HUDEP-2 (cell line): ENCODE data around the gene DDHD1.
"Not testable (repeated sequence)": the region's sequence is repeated elsewhere in the genome, so short reads cannot be mapped to it uniquely, and the experiment has no call there.

Experiments
- DNase-seq, 76 experiments: peaks; one replicate each; lab custom pipeline; 2025; ENCODE audit not compliant: unreplicated experiment in 76 of 76; lab: John Stamatoyannopoulos, UW

DDHD1 gene

DNA sequence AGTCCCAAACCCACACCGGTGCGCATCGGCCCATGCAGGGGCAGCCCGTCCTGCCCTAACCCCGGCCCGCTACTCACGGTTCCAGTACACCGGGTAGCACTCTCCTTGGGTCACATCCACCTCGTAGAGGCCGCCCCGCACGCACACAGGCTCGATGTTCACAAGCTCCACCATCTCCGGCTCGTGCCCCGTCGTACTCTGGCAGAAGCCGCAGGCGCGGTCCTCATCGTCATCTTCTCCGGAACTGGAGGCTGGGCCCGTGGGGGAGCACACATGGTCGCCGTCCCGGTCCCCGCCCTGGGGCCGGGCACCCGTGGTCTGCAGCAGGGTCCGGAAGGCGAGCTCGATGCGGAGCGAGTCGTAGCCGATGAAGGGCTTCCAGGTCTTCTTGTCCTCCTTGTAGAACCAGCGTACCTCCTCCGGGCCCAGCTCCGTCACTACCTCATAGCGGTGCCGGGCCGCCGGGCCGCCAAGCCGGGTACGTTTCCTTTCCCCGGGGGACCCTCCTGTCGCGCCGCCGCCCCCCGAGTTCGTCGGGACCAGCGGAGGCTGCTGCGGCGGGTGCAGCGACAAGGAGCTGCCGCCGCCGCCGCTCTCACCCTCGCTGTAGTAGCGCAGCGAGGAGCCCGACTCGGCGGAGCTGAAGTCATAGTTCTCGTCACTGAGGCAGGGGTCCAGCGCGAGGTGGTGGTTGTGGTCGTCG is 788 bp downstream of the DDHD1 start:
- DNase-seq: peak in 35 of 76 experiments; percentile 6 to 70 (median 31)

DNA sequence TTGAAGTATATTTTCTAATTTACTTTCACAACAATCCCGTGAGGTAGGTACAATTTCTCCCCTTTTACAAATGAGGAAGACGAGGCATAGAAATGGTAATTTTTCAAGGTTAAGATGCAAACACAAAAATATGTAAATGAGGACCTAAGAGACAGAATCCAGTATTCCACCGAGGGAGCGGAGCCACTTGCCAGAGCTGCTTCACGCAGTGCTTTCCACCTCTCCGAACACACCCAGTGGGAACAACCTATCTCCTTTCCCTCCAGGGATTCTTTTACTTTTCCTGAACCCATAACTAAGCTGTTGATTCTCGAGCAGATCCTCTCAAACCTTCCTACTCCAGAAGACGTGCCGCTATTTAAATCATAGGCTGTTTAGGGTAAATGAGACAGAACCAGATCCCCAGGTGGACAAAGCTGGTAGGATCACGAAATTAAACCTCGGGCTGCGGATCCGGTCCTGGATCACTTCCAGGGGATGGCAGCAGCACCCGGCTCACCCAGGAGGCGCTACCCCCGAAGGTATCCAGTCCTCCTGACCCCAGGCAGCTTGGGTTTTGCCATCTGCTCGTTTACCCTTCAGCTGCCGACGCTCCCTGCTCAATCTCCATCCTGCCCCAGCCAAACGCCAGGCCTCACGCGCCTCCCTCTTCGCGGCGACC is 1.5 kb downstream of the DDHD1 start:
- peak in 57 of 76 experiments; percentile 3 to 61 (median 38) for DNase-seq

DNA sequence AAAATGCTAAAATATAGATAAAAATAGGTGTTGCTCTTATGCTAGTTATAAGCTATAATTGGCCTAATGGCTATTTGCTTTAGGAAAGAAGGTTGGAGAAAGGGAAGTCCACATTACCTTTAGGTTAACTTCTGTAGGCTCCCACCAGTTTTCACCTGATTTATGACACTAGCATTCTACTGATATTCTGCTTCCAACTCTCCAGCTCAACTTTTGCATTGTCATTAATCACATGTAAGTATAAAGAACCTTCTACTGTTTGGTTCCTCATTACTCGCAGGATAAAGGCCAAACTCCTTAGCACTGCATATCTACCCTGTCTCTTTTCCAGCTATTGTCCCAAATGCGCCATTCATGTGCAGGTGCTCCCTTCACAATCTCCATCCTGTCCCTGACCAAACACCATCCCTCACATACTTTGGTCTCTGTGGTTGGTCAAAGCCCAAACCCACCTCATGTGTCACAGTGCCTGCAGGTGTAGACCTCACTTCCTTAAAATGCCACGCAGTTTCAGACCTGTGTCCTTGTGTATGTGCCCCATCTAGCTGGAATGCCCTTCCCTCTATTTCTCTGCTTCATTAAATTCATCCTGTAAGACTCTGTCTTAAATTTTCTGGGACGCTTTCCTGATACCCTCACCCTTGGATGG is 3.3 kb downstream of the DDHD1 start:
- peak in 4 of 76 experiments; percentile 2 to 13 (median 8) for DNase-seq

DNA sequence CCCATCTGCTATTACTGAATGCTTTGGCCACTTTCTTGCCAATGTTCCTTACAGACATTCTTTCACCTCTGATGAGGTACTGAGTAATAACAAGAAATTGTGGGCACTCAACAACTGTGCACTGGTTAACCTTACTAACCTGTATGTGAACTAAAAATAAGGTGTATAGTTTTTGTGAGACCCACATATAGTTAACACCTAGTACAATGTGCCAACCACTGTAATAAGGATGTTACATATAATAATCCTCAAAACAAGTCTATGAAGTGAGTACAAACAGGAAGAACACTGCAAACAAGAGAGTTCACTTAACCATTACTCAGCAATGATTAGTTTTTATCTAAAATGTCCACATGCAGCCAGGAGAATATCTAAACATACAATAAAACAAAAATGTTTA is 4.5 kb downstream of the DDHD1 start:
- peak in 2 of 76 experiments; percentile 7 to 21 for DNase-seq

- DNase-seq: no peak
Measured at GRCh38 chr14:53147893-53148292, 5.2 kb downstream of the DDHD1 start.

DNA sequence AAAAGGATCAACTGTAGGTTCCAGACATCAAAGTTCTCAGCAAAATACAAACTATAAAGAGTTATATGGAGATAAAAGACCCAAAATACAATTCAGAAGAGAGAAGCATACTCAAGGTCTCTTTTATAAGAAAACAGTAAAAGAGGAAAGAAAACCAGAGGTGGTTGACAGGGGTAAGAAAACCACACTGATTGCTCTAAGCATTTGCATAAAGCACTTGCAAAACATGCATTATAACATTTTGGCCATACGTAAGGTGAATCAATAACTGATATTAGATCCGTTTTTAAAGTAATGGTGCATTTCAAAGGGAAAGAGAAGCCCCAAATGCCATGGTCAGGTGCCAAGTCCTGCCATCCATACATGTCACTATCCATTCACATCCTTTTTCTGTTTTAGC is 5.9 kb downstream of the DDHD1 start:
- no peak for DNase-seq

DNA sequence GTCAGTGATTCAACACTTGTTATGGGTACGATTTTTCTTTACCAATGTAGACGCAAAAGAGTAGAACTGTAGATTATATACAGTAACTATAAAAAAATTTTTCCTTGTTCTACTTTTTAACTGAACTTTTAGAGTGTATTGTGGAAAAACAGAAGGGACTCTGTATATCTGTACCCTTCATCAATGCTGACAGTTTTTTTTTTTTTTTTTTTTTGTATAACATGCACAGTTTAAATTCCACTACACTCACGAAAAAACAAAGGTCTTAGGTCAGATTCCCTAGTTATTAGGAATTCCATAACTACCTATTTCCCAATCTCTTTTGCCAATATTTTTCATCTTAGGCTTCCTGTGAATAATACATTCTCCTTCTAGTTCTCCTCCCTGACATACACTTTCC is 6.4 kb downstream of the DDHD1 start:
- DNase-seq: no peak

DNA sequence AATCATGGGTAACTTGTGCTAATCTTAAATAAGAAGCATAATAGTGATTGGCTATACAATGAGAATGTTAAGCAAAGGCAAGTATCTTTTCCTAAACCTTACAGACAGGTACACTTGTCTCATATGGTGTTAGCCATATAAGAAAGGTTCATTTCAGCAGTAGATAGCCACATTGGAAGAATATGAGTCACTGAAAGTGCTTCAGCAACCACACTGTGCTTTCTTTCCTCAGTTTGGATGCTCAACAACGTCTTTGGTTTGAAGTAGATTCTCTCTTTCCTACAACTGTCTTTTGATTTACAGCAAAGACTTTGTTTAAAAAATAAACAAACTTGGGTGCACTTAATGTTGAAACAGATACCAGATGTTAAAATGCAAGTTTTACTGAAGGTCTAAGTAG is 8.9 kb downstream of the DDHD1 start:
- no peak for DNase-seq

- no peak for DNase-seq
Measured at GRCh38 chr14:53140585-53140984, 12.5 kb downstream of the DDHD1 start.

- peak in 8 of 76 experiments; percentile 8 to 50 (median 23) for DNase-seq
Measured at GRCh38 chr14:53137568-53138203, 15.4 kb downstream of the DDHD1 start.

- DNase-seq: not testable (repeated sequence)
Measured at GRCh38 chr14:53130491-53130890, 22.6 kb downstream of the DDHD1 start.

- peak in 41 of 76 experiments; percentile 2 to 84 (median 34) for DNase-seq
Measured at GRCh38 chr14:53128303-53129028, 24.7 kb downstream of the DDHD1 start.

- DNase-seq: no peak
Measured at GRCh38 chr14:53127832-53128231, 25.3 kb downstream of the DDHD1 start.

DNA sequence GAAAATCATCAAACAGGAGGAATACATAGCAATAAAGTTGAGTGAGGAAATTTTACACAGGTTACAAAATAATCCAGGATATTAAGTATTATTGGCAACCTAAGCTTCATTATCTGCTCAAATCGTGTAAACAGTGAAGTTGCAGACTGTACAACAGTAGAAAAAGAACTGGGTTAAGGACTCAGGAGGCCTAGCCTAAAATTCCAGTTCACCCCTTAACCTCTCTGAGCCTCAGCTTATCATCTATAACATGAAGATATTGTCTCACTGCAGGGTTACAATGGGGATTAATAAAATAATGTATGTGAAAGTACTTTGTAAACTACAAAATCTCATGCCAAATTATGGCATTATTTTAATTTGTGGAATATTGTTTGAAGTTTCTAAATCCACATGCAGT is 26.0 kb downstream of the DDHD1 start:
- DNase-seq: no peak

- DNase-seq: no peak
Measured at GRCh38 chr14:53126731-53127130, 26.4 kb downstream of the DDHD1 start.

DNA sequence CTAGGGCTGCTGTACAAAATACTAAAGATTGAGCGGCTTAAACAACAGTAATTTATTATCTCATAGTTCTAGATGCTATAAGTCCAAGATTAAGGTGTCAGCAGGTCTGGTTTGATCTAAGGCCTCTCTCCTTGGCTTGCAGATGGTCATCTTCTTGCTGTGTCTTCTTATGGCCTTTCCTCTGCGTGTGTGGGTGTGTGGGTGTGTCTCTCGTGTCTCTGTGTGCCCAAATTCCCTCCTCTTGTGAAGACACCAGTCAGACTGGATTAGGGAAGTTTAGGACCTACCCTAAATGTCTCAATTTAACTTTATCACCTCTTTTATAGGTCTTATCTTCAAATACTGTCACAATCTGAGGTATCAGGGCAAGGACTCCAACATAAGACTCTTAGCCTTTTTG is 28.3 kb downstream of the DDHD1 start:
- DNase-seq: peak in 19 of 76 experiments; percentile 3 to 64 (median 19)

DNA sequence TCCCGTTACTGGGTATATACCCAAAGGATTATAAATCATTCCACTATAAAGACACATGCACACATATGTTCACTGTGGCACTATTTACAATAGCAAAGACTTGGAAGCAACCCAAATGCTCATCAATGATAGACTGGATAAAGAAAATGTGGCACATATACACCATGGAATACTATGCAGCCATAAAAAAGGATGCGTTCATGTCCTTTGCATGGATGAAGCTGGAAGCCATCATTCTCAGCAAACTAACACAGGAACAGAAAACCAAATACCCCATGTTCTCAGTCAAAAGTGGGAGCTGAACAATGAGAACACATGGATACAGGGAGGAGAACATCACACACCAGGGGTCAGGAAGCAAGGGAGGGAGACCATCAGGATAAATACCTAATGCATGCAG is 31.7 kb downstream of the DDHD1 start:
- DNase-seq: not testable (repeated sequence)

GRCh38 chr14:53117479-53117878 is 35.6 kb downstream of the DDHD1 start:
- DNase-seq: not testable (repeated sequence)

DNA sequence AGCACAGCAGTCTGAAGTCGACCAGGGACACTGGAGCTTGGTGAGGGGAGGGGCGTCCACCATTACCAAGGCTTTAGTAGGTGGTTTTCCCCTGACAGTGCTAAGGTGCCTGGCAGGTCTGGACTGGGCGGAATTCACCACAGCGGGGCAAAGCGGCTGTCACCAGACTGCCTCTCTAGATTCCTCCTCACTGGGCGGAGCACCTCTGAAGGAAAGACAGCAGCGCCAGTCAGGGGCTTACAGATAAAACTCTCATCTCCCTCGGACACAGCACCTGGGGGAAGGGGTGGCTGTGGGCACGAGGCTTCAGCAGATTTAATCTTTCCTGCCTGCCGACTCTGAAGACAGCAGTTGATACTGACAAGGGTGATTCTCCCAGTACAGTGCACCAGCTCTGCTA is 39.1 kb downstream of the DDHD1 start:
- peak in 59 of 76 experiments; percentile 2 to 89 (median 52) for DNase-seq

DNA sequence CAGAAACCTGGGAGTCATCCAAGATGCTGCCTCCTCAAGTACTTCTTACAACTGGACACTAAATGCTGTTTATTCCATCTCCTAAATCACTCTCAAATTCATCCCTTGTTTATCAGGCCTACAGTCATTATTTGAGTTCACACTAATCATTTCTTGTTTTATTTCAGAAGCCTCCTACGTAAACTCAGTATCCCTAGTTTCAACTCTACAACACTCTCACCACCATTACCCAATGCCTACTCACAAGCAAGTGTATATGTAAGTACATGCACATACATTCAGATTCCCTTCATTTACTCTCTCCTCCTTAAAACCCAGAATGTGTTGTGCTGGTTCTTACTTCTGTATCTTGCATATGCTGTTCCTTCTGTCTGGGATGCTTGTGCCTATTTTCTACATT is 43.0 kb downstream of the DDHD1 start:
- DNase-seq: no peak
